NCI-H345 (cell line): Measurements from ENCODE around the gene CDK8.
"Not testable (repeated sequence)": the region's sequence is repeated elsewhere in the genome, so short reads cannot be mapped to it uniquely, and the experiment has no call there.

ENCODE experiments used
- DNase-seq: peaks from one replicate; lab custom pipeline; 2025; lab: John Stamatoyannopoulos, UW

Gene CDK8

DNA sequence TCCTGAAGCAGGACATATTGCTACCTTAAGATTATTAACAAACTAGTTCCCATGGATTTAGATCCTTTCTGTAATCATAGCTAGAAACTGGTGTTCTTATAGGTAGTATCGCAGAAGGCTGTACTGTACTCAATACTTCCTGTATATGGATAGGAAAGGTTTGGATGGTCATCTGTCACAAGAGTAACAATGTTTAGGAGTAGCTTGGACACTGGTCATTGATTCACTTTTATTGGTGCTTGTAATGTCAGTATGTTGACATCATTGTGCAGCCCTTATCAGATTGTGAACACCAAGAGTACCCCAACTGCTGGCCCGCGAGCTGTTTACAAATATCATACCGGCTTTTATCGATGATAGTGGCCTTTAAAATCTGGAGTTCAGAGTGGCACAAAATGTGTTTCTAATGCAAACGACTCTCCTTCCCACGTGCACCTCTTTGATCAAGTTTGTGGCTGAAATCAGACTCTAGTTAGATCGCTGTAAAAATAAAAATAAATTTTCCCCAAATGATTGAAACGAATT is 605 bp upstream of the CDK8 start:
- DNase-seq: no peak

DNA sequence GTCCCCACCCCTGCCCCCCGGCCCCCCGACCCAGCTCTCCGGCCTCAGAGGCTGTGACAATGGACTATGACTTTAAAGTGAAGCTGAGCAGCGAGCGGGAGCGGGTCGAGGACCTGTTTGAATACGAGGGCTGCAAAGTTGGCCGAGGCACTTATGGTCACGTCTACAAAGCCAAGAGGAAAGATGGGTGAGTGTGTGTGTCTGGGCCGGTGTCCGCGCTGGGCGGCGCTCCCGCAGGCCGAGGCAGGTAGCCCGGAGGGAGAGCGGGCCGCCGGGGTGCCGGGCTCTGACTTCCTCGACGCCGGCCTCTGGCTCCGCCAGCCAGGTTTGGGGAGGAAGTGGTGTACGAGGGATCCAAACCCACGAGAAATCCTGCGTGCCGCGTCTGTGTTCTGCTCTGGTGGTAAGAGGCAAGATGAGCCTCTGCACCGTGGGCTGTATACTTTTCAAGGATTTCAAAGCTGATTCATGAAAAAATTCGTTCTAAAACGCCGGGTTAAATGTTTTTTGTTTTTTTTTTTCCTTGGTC is 718 bp downstream of the CDK8 start:
- peak; percentile 36 for DNase-seq

DNA sequence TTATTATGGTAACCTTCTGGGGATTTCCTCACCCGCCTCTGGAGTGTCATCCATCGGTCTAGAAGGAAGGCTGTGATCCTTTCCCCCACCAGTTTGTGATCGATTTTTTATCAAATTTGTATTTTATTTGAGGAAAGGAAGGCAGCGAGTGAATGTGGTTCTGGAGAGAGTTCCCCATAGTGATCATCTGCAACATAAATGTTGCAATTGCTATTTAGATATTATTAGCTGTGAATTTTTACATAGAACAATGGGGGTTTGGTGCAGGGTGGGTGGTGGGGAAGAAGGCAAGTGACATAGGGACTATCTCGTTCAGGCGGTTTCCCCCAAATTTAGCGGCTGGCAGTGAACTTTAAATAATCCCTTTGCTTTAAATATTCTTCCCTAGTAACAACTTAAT is 1.2 kb downstream of the CDK8 start:
- DNase-seq: no peak

DNA sequence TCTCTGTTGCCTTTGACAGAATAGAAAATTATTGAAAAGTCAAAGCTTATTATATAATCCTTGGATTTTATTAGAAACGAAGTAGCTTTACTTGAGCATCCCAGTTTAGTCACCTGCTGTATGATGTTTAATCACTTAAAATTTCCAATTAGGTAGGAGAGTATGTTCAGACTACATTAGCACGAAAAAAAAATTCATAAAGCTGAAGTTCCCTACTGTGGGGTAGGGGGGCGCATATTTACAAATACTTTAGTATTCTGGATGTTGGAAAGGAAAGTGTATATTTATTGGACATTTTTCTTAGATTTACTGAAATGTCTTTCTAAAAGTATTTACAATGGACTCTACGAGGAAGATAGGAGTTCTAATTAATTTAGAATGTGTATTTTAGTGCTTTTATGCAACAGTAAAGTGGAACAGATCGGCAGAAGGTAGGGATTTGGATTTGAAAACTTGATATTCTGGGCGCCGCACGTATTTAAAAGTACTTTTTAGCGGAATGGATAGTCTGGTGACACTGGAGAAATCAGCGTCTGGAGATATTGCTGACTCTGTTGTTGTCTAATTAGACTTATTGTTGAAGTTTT is 1.9 kb downstream of the CDK8 start:
- no peak for DNase-seq

DNA sequence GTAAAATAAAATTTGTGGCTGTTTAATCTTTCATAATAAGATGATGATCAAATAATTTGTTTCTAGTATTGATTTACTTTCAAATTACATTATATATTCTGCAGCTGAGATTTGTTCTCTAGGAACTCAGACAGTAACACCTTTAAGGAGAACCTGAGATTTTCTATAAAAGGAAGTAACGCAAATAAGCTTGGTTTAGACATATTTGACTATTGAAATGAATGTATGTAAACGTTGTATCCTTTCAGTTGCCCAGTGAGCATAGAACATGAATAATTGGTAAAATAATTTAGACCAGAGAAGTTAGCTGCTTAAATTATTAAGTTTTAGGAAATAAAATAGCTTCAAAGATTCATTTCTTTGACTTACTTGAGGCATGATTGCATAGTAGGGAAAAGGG is 3.1 kb downstream of the CDK8 start:
- no peak for DNase-seq

DNA sequence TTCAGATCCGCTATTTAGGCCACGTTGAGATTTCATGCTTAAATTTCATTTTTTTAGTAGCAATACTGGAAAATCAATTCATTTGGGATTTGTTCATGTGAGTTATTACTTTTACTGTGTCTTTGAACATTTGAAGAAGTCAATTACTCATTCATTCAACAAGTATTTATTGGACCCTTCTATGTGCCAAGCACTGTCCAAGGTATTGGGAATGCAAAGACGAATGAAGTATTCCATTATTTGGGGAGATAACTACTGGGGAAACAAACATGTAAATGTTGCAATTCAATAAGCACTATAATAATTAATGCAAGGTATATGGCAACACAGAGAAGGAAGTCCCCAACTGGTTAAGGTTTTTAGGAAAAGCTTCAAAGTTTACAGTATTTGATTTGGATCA is 5.7 kb downstream of the CDK8 start:
- no peak for DNase-seq

DNA sequence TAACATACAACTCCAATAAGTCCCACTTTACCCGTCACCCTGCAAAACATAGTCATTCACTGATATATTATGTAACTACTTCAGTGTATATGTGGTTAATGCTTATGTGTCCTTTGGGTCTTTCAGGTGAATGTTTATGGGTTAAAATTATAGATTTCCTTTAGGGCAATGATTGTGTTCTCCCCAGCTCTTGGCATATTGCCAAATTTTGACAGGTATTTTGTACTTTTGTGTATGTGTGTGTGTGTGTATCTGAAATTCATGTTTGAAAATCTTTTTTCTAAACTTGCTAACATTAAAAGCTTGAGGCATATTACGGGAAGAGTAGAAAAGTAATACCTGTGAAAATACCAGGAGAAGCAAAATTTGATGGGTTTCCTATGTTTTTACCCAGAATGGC is 8.2 kb downstream of the CDK8 start:
- DNase-seq: no peak

DNA sequence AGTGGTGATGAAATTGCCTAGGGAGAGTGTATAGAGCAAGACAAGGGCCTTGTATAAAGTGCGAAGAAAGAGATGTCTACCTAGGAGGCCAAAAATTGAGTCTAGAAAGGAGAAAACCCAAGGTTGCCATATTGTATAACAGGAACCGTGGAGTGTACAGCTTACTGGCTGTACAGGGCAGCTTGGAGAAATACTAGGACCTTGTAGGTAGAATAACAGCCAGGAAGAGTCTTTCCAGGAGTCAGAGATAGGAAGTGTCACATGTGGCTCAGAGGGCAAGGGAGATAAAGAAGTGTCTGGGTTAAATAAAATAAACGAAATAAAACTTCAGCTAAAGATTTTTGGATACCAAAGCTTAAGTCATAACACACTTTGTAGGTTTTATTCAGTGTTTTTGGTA is 12.4 kb downstream of the CDK8 start:
- DNase-seq: no peak

DNA sequence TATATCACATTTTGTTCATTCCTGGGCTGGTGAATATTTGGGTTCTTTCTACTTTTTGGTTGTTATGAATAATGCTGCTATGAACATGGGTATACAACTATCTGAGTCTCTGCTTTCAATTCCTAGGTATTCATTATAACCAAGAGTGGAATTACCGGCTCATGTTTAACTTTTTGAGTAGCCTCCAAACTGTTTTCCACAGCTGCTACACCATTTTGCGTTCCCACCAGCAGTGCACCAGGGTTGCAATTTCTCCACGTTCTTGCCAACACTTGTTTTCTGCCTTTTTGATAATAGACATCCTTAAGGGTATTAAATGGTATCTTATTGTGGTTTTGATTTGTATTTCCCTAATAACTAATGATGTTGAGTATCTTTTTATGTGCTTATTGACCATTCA is 16.8 kb downstream of the CDK8 start:
- no peak for DNase-seq

DNA sequence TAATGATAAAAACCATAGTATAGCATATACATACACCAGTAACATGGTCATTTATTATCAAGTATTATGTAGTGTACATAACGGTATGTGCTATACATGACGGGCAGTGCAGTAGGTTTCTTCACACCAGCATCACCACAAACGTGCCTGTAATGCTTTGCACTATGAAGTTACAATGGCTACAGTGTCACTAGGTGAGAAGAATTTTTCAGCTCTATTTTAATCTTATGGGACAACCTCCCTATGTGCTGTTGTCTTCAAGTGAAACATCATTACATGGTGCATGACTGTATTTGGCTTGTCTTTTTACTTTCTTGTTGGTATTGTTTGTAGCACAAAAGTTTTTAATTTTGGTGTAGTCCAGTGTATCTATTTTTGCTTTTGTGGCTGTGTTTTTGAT is 18.7 kb downstream of the CDK8 start:
- DNase-seq: no peak

DNA sequence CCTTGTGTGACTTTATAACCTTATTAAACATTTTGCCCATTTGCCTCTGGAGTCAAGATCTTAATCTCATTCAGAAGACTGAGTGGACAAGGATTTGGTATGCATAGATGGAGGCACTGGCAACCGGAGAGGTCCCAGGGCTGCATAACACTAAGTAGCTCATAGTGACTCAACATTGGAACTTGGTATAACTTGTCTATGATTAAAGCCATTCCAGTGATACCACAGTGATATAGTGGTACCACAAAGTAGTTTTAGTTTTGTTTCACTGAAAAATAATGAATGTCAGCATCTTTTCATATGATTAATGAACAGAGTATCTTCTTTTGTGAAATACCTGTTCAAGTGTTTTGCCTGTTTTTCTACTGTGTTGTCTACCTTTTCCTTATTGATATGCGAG is 26.4 kb downstream of the CDK8 start:
- DNase-seq: no peak

DNA sequence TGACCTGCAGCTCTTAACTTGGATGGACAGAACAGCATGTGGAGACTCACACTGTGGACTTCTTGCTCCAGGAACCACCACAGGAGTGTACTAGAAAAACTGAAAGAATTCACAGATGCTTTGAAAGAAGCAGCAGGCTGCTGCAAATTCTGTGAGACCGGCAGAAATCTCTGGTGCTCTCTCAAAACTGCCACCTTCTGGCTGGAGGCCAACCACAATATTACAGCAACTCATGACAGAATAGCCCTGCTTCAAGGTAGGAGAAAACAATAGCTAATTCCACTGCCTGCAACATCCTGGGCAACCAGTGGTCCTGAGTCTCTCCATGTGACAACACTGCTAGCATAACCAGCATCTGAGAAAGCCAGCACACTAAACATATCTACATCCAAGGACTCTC is 26.9 kb downstream of the CDK8 start:
- DNase-seq: no peak

DNA sequence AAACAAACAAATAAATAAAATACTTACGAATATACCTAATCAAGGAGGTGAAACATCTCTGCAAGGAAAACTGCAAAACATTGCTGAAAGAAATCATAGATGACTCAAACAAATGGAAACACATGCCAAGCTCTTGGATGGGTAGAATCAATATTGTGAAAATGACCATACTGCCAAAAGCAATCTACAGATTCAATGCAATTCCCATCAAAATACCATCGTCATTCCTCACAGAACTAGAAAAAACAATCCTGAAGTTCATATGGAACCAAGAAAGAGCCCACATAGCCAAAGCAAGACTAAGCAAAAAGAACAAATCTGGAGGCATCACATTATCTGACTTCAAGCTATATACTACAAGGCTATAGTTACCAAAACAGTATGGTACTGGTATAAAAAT is 32.0 kb downstream of the CDK8 start:
- DNase-seq: not testable (repeated sequence)

DNA sequence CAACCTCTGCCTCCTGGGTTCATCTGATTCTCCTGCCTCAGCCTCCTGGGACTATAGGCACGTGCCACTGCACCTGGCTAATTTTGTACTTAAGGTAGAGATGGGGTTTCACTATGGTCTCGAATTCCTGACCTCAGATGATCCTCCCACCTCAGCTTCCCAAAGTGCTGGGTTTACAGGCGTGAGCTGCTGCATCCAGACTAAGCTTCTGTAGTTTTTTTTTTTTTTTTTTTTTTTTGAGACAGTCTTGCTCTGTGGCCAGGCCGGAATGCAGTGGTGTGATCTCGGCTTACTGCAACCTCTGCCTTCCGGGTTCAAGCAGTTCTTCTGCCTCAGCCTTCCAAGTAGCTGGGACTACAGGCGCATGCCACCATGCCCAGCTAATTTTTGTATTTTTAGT is 34.9 kb downstream of the CDK8 start:
- not testable (repeated sequence) for DNase-seq

DNA sequence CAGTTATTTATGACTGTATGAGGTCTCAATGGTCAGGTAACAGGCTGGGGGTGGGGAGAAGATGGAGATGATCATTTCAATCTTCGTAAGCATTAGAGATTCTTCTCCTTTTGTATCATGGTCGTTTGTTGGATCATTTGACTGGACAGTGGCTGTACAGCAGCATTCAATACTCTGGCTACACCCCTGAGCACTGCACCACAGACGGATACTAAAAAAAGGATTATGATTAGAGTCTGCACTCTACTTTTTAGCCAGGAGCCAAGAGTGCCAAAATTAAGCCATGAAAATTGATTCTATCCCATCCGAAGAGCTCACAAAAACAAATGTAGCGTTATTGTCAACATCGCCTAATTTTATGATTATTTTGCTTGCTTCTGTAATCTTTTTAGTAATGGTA is 41.9 kb downstream of the CDK8 start:
- no peak for DNase-seq

DNA sequence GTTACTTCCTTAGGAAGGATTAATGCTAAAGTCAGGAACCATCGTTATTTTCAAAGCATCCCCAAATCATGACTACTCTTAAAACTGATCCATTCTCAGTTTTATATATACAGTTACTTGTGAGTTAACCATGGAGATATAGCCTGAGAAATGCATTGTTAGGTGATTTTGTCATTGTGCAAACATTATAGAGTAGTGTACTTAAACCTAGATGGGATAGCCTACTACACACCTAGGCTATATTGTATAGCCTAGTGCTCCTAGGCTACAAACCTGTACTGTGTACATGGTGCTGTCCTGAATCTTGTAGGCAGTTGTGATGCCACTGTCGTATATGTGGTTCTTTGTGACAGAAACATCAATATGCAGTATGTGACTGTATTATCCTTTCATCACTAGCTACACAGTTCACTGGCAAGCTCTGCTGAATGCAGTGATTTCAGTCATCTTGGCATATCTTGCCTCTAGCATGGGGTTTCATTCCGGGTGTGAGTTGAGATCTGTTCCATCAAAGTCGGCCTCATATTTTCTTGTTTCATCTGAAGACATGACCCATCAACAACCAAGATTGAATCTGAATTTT is 45.3 kb downstream of the CDK8 start:
- no peak for DNase-seq

DNA sequence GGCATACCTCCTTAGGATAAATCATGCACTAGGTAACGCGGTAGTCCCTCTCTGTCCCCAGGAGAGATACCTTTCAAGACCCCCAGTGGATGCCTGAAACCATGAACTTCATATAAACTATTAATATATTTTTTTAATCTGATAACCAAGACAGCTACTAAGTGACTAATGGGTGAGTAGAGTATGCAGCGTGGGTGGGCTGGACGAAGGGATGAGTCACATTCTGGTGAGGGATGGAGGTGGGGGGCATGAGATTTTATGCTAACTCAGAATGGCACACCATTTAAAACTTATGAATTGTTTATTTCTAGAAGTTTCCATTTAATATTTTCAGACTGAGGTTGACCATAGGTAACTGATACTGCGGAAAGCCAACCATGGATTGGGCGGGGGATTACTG is 46.2 kb downstream of the CDK8 start:
- DNase-seq: no peak

DNA sequence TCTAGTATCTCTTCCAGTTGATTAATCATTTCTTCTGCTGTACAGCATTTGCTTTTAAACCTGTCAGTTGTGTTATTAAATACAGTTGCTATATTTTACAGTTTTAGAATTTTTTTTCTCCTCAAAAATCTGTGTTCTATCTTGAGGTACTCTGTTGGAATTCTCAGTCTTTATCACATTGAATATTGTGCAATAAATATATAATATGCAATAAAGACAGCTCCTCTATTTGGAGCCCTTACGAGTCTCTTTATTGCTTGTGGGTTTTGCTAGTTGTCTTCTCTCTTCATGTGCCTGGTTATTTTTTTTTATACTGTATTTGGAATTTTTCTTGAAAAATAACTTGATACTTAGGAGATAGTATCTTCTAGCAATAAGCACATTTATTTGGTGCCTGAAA is 51.7 kb downstream of the CDK8 start:
- no peak for DNase-seq

DNA sequence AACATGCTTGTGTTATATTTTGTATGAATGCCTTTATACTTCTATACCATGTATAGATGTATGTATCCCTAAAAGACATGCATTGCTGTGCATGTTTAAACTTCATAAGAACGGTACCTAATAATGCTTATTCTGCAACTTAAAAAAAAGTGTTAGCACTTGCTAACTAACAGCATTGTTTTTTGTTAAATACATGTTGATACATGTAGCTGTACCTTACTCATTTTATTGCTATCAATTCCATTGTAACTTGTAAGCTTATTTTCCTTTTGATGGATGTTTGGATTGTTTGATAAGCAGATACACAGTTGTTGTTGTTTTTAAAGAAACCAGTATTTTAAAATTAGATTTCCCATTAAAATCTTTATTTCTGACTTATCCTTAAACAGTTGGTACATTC is 53.8 kb downstream of the CDK8 start:
- no peak for DNase-seq

DNA sequence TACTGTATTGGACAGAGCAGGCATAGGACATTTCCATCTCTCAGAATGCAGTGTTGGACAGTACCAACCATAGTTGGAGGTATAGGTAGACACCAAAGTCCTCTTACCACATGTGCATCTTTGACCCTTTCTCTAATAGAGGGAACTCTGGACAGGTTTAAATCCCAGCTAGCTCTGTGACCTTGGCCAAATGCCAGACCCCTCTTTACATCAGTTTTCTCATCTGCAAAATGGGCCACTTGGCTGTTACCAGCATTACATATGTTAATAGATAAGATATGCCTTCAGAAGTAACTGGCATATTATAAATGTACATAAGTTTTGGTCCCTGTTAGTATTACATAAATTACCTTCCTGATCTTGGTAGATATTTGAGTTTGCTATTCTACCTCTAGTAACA is 54.3 kb downstream of the CDK8 start:
- no peak for DNase-seq

DNA sequence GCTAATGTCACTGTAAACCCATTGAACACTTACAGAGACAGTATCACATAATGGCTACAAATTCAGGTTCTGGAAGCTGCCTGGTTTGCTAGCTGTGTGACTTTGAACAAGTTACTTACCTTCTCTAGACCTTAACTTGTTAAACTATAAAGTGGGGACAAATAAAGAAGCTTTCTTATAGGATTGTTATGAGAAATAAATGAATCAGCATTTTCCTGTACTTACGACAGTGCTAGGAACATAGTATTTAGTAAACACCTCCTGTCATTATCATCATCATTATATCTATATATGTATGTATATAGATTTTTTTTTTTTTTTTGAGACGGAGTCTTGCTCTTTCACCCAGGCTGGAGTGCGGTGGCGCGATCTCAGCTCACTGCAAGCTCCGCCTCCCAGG is 54.9 kb downstream of the CDK8 start:
- no peak for DNase-seq

DNA sequence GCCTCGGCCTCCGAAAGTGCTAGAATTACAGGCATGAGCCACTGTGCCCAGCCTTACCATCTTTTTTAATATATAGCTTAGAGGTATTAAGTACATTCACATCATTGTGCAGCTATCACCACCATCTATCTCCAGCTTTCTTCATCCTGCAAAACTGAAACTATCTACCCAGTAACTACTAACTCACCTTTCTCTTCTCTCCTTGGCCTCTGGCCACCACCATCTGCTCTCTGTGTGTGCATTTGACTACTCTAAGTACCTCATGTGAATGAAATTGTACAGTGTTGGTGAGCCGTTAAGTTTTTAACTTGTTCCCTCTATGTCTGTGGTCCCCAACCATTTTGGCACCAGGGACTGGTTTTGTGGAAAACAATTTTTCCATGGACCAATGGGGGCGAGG is 56.1 kb downstream of the CDK8 start:
- no peak for DNase-seq

DNA sequence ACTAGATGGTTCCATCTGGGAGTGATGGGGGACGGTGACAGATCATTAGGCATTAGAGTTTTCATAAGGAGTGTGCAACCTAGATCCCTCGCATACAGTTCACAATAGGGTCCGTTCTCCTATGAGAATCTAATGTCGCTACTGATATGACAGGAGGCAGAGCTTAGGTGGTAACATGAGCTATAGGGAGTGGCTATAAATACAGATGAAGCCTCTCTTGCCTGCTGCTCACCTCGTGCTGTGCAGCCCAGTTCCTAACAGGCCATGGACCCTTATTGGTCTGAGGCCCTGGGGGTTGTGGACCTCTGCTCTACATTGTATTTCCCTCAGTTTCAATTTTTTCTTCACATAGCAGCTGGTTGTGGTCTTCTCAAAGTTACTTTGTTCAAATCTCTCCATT is 56.5 kb downstream of the CDK8 start:
- no peak for DNase-seq

DNA sequence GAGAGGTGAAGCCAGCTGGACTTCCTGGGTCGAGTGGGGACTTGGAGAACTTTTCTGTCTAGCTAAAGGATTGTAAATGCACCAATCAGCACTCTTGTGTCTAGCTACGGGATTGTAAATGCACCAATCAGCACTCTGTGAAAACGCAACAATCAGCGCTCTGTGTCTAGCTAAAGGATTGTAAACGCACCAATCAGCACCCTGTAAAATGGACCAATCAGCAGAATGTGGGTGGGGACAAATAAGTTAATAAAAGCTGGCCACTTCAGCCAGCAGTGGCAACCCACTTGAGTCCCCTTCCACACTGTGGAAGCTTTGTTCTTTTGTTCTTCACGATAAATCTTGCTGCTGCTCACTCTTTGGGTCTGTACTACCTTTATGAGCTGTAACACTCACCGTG is 58.1 kb downstream of the CDK8 start:
- DNase-seq: not testable (repeated sequence)
